ENCODE measurements around the gene FSCN2. TPM values are rescaled to one million over a fixed set of nuclear protein-coding genes. Genes with fewer than 3 reads are reported as not detected.

Gene FSCN2
- total and polyA plus RNA-seq, 12 donors, result 0.14 to 1.3 (median 0.45) TPM; not detected in 2

- TF ChIP-seq, protein P1, sequence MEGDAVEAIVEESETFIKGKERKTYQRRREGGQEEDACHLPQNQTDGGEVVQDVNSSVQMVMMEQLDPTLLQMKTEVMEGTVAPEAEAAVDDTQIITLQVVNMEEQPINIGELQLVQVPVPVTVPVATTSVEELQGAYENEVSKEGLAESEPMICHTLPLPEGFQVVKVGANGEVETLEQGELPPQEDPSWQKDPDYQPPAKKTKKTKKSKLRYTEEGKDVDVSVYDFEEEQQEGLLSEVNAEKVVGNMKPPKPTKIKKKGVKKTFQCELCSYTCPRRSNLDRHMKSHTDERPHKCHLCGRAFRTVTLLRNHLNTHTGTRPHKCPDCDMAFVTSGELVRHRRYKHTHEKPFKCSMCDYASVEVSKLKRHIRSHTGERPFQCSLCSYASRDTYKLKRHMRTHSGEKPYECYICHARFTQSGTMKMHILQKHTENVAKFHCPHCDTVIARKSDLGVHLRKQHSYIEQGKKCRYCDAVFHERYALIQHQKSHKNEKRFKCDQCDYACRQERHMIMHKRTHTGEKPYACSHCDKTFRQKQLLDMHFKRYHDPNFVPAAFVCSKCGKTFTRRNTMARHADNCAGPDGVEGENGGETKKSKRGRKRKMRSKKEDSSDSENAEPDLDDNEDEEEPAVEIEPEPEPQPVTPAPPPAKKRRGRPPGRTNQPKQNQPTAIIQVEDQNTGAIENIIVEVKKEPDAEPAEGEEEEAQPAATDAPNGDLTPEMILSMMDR (IDR thresholded peaks at IDR 0.05), result no peak
- Histone ChIP-seq H3K36me3 (peaks cover 8 to 47% (median 34%) of the 10 kb centered on the region in 9 donors), H3K9me3 (peaks cover 0 to 5% (median 0%) of the 10 kb centered on the region in 11 donors), H3K27me3 (no peaks in the 10 kb centered on the region), H3K27ac (peak overlapping the region in 9 of 10 donors; percentile 98 to 100 (median 100)), H3K4me1 (peaks cover 0 to 40% (median 24%) of the 10 kb centered on the region in 9 donors), H3K4me3 (peak overlapping the region; percentile 73 to 99 (median 94))
- intact Hi-C loops (cut with DNase I), result no loop called here
- no peak for ATAC-seq
- no peak for DNase-seq
- WGBS, 2 donors, result 2 to 15% methylated on average over 22 of the region's 22 CpGs
Measured at GRCh38 chr17:81509972-81510784, 18.0 kb upstream of the FSCN2 start.

- ATAC-seq (no peak), DNase-seq (no peak)
- peak overlapping the region in 9 of 10 donors; percentile 98 to 100 (median 100) for H3K27ac ChIP-seq
- peaks cover 3 to 48% (median 31%) of the 10 kb centered on the region in 9 donors for H3K4me1 ChIP-seq
- H3K9me3 ChIP-seq, result peaks cover 0 to 5% (median 0%) of the 10 kb centered on the region in 11 donors
- no peaks in the 10 kb centered on the region for H3K27me3 ChIP-seq
- TF ChIP-seq, protein P1 (IDR thresholded peaks at IDR 0.05), result no peak
- H3K4me3 ChIP-seq, result peak overlapping the region; percentile 73 to 99 (median 94)
- intact Hi-C loops (cut with DNase I), result no loop called here
- WGBS, 2 donors, result 1 to 7% methylated on average over 48 of the region's 48 CpGs
- peaks cover 8 to 47% (median 34%) of the 10 kb centered on the region in 9 donors for H3K36me3 ChIP-seq
Measured at GRCh38 chr17:81510785-81511553, 17.2 kb upstream of the FSCN2 start.

DNA sequence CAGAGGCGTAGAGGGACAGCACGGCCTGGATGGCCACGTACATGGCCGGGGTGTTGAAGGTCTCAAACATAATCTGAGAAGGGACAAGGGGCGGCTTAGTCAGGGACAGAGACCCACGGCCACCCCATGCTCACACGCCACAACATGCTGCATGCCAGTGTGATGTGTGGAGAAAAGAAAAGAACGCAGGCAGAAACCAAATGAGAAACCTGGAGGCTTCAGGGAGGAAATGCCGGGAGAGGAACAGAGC lies 16.7 kb upstream of the FSCN2 start:
- Histone ChIP-seq H3K4me1 (peaks cover 8 to 53% (median 36%) of the 10 kb centered on the region in 9 donors), H3K27me3 (no peaks in the 10 kb centered on the region), H3K36me3 (peaks cover 8 to 47% (median 34%) of the 10 kb centered on the region in 9 donors), H3K9me3 (peaks cover 0 to 5% (median 0%) of the 10 kb centered on the region in 11 donors), H3K27ac (peak overlapping the region; percentile 98 to 100 (median 100)), H3K4me3 (peak overlapping the region; percentile 73 to 99 (median 94))
- DNase-seq (no peak), ATAC-seq (no peak)
- TF ChIP-seq, protein P1 (IDR thresholded peaks at IDR 0.05), result no peak
- intact Hi-C loops (cut with DNase I), result no loop called here
- 0 to 4% methylated on average over 9 of the region's 9 CpGs for WGBS, 2 donors

DNA sequence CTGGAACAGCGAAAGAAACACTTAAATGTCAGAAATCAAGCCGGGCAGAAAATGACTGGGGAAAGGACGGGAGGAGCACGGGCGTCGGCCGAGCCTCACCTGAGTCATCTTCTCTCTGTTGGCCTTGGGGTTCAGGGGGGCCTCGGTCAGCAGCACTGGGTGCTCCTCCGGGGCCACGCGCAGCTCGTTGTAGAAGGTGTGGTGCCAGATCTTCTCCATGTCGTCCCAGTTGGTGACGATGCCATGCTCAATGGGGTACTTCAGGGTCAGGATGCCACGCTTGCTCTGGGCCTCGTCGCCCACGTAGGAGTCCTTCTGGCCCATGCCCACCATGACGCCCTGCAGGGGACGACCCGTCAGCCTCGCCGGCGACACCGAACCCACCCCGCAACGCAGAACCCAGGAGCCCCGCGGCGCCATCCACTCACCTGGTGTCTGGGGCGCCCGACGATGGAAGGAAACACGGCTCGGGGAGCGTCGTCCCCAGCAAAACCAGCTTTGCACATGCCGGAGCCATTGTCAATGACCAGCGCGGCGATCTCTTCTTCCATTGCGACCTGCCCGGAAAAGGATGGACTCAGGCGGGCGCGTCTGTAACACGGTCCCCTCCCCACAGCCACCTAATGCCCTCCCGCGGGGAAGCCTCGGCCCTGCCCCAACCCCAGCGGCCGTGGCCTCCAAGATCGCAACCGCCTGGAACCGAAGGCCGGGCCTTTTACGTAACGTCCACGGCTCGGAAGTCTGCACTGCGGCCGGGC lies 16.2 kb upstream of the FSCN2 start:
- DNase-seq (peak in 1 of 2 donors; percentile 43), ATAC-seq (peak in 6 of 8 donors; percentile 1 to 6 (median 2))
- Histone ChIP-seq H3K27me3 (no peaks in the 10 kb centered on the region), H3K4me1 (peaks cover 13 to 58% (median 41%) of the 10 kb centered on the region in 9 donors), H3K4me3 (peak overlapping the region; percentile 73 to 99 (median 94)), H3K9me3 (peaks cover 0 to 5% (median 0%) of the 10 kb centered on the region in 11 donors), H3K27ac (peak overlapping the region; percentile 98 to 100 (median 100)), H3K36me3 (peaks cover 8 to 47% (median 34%) of the 10 kb centered on the region in 9 donors)
- TF ChIP-seq, protein P1 (IDR thresholded peaks at IDR 0.05), result no peak
- intact Hi-C loops (cut with DNase I), result loop anchor here in 1 of 10 donors (2.0 kb wide), 1 partner anchor 117 kb away; the partner anchor contains the start of gene BAHCC1
- WGBS, 2 donors, result 0 to 2% methylated on average over 62 of the region's 62 CpGs
